Amniotic stem cell (primary cell): ENCODE data around the gene DXO.
"Not testable (repeated sequence)": the region's sequence is repeated elsewhere in the genome, so short reads cannot be mapped to it uniquely, and the experiment has no call there.

Source experiments
- DNase-seq: peaks from one replicate; lab custom pipeline; 2025; lab: John Stamatoyannopoulos, UW

DXO gene

GRCh38 chr6:31971993-31972708 is at the start of gene DXO:
Gene DXO, minus strand, starts transcription at chr6:31972138. Its CDS starts 463 bp downstream, at chr6:31971675.
- peak; percentile 99 for DNase-seq

- DNase-seq = not testable (repeated sequence)
These were observed 42.6 kb upstream of the DXO start, which contains the start of gene C4B for GRCh38 chr6:32014547-32014946. Gene C4B, plus strand, starts transcription at chr6:32014795. Its CDS starts 51 bp downstream, at chr6:32014846.

- not testable (repeated sequence) for DNase-seq
These were observed 41.8 kb upstream of the DXO start for GRCh38 chr6:32013738-32014137.

GRCh38 chr6:32012941-32013617 is 41.1 kb upstream of the DXO start:
- not testable (repeated sequence) for DNase-seq

- DNase-seq = not testable (repeated sequence)
These were observed 39.1 kb upstream of the DXO start for GRCh38 chr6:32010856-32011530.

GRCh38 chr6:32009537-32009936 is 37.6 kb upstream of the DXO start:
- DNase-seq = not testable (repeated sequence)

- DNase-seq = not testable (repeated sequence)
These were observed 36.7 kb upstream of the DXO start for GRCh38 chr6:32008616-32009015.

GRCh38 chr6:32008037-32008436 is 36.1 kb upstream of the DXO start:
- DNase-seq = not testable (repeated sequence)

GRCh38 chr6:32007086-32007485 is 35.1 kb upstream of the DXO start:
- not testable (repeated sequence) for DNase-seq

- not testable (repeated sequence) for DNase-seq
These were observed 34.1 kb upstream of the DXO start for GRCh38 chr6:32005991-32006529.

- DNase-seq = not testable (repeated sequence)
These were observed 33.6 kb upstream of the DXO start for GRCh38 chr6:32005538-32005880.

GRCh38 chr6:32004864-32005537 is 33.1 kb upstream of the DXO start:
- DNase-seq = not testable (repeated sequence)

GRCh38 chr6:32004393-32004792 is 32.5 kb upstream of the DXO start:
- not testable (repeated sequence) for DNase-seq

GRCh38 chr6:32003301-32003700 is 31.4 kb upstream of the DXO start:
- DNase-seq = not testable (repeated sequence)

- DNase-seq = not testable (repeated sequence)
These were observed 30.8 kb upstream of the DXO start for GRCh38 chr6:32002546-32003268.

- DNase-seq = not testable (repeated sequence)
These were observed 24.4 kb upstream of the DXO start for GRCh38 chr6:31996385-31996784.

GRCh38 chr6:31994421-31994820 is 22.5 kb upstream of the DXO start:
- not testable (repeated sequence) for DNase-seq

GRCh38 chr6:31989363-31989762 is 17.4 kb upstream of the DXO start:
- DNase-seq = not testable (repeated sequence)

GRCh38 chr6:31981744-31982143 is 9.8 kb upstream of the DXO start, which contains the start of gene C4A:
Gene C4A, plus strand, starts transcription at chr6:31982057. Its CDS starts 51 bp downstream, at chr6:31982108.
- DNase-seq = not testable (repeated sequence)

- not testable (repeated sequence) for DNase-seq
These were observed 9.1 kb upstream of the DXO start for GRCh38 chr6:31980998-31981397.
